ENCODE data around the gene RAMACL. TPM values are rescaled to one million over a fixed set of nuclear protein-coding genes. Genes with fewer than 3 reads are reported as not detected.

Gene RAMACL
- total and polyA plus RNA-seq, 2 donors (not counting 1 experiment from before 2014, with no cell fraction given) = 0.22 to 5.0 TPM

DNA sequence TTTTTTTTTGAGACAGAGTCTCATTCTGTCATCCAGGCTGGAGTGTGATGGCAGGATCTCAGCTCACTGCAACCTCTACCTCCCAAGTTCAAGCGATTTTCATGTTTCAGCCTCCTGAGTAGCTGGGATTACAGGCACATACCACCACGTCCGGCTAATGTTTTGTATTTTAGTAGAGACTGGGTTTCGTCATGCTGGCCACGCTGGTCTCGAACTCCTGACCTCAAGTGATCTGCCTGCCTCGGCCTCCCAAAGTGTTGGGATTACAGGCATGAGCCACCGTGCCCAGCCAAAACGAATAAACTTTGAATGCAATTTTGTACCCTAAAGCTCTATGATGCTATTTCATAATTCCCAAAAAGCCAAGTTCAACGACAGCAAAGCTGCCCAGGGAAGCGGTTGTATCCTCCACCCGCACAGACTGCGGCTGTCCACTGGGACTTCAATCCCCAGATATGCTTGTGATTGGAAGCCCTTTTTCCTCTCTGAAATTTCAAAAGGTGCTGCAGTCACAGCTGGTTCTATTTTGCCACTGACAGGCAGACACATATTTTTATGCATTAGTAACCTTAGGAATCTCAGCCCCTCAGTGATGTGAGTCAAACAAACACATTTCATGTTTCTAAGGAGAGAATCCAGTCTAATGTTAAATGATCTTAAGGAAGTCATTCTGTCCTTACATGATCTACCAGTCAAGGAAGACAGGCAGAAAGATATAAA is 8.7 kb upstream of the RAMACL start:
- peaks cover 39% of the 10 kb centered on the region for H3K79me2 ChIP-seq (ENCODE audit: control insufficient read depth, insufficient read depth, low read length)
- H3K9me3 ChIP-seq (ENCODE audit: control insufficient read depth, insufficient read depth, low read depth, low read length) = no peaks in the 10 kb centered on the region
- no peak overlapping the region for H3K9ac ChIP-seq (ENCODE audit: insufficient read depth, low read length)
- peaks cover 38% of the 10 kb centered on the region for H3K4me1 ChIP-seq (ENCODE audit: control insufficient read depth, extremely low read depth, insufficient read depth, low read length)
- H3K4me3 ChIP-seq (replicated peaks in 1 of 4; ENCODE audit: control extremely low read depth in 1 of 4, insufficient read depth in 1 of 4, low read depth in 3 of 4, low read length in 4 of 4) = no peak overlapping the region
- H2AFZ ChIP-seq (ENCODE audit: low read length) = no peak overlapping the region
- H3K4me2 ChIP-seq (ENCODE audit: extremely low read depth, insufficient read depth, low read length) = peak overlapping the region; percentile 56
- no peaks in the 10 kb centered on the region for H4K20me1 ChIP-seq (ENCODE audit: control insufficient read depth, extremely low read depth, insufficient read depth, low read length)
- peaks cover 2% of the 10 kb centered on the region for H3K36me3 ChIP-seq (ENCODE audit: control insufficient read depth, insufficient read depth, low read length)
- no peak for TF ChIP-seq EZH2 (IDR thresholded peaks at IDR 0.05; ENCODE audit: low read length, missing control alignments)
- TF ChIP-seq, protein P1, sequence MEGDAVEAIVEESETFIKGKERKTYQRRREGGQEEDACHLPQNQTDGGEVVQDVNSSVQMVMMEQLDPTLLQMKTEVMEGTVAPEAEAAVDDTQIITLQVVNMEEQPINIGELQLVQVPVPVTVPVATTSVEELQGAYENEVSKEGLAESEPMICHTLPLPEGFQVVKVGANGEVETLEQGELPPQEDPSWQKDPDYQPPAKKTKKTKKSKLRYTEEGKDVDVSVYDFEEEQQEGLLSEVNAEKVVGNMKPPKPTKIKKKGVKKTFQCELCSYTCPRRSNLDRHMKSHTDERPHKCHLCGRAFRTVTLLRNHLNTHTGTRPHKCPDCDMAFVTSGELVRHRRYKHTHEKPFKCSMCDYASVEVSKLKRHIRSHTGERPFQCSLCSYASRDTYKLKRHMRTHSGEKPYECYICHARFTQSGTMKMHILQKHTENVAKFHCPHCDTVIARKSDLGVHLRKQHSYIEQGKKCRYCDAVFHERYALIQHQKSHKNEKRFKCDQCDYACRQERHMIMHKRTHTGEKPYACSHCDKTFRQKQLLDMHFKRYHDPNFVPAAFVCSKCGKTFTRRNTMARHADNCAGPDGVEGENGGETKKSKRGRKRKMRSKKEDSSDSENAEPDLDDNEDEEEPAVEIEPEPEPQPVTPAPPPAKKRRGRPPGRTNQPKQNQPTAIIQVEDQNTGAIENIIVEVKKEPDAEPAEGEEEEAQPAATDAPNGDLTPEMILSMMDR (conservative IDR thresholded peaks at IDR 0.05 in 1 of 2, IDR thresholded peaks at IDR 0.05 in 1 of 2; ENCODE audit: low read depth in 1 of 2, low read length in 2 of 2) = no peak
- no peaks in the 10 kb centered on the region for H3K27me3 ChIP-seq (ENCODE audit: control insufficient read depth, insufficient read depth, low read length)
- DNase-seq (ENCODE audit: low read depth in 2 of 2) = peak; percentile 67 to 94
- peak overlapping the region; percentile 81 for H3K27ac ChIP-seq (ENCODE audit: insufficient read depth, low read length)

DNA sequence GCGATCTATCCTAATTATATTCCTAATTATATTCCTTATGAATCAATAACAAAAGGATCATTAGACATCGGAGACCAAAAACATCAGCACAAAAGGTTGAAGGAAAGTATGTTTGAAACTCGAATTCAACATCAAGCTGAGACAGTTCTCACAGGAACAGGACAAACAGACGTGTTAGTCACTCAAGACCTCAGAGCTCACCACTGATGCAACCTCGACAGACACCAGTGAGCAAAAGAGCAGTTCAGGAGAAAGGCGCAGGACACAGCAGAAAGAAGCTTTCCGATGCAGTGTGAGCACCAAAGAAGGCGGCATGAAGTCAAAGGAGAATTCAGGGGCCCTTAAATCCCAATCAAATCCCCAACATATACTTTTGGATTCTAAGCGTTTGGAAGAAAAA is 6.3 kb upstream of the RAMACL start:
- Histone ChIP-seq H3K4me3 (replicated peaks in 1 of 4; ENCODE audit: control extremely low read depth in 1 of 4, insufficient read depth in 1 of 4, low read depth in 3 of 4, low read length in 4 of 4) (no peak overlapping the region), H3K27me3 (ENCODE audit: control insufficient read depth, insufficient read depth, low read length) (no peaks in the 10 kb centered on the region), H2AFZ (ENCODE audit: low read length) (no peak overlapping the region), H3K4me1 (ENCODE audit: control insufficient read depth, extremely low read depth, insufficient read depth, low read length) (peaks cover 25% of the 10 kb centered on the region), H3K4me2 (ENCODE audit: extremely low read depth, insufficient read depth, low read length) (no peak overlapping the region), H3K9ac (ENCODE audit: insufficient read depth, low read length) (no peak overlapping the region), H3K79me2 (ENCODE audit: control insufficient read depth, insufficient read depth, low read length) (peaks cover 31% of the 10 kb centered on the region), H3K36me3 (ENCODE audit: control insufficient read depth, insufficient read depth, low read length) (peaks cover 2% of the 10 kb centered on the region), H4K20me1 (ENCODE audit: control insufficient read depth, extremely low read depth, insufficient read depth, low read length) (no peaks in the 10 kb centered on the region), H3K27ac (ENCODE audit: insufficient read depth, low read length) (no peak overlapping the region), H3K9me3 (ENCODE audit: control insufficient read depth, insufficient read depth, low read depth, low read length) (no peaks in the 10 kb centered on the region)
- DNase-seq (ENCODE audit: low read depth in 2 of 2) = peak; percentile 63 to 71
- no peak for TF ChIP-seq EZH2 (IDR thresholded peaks at IDR 0.05; ENCODE audit: low read length, missing control alignments)
- TF ChIP-seq, protein P1 (conservative IDR thresholded peaks at IDR 0.05 in 1 of 2, IDR thresholded peaks at IDR 0.05 in 1 of 2; ENCODE audit: low read depth in 1 of 2, low read length in 2 of 2) = no peak

DNA sequence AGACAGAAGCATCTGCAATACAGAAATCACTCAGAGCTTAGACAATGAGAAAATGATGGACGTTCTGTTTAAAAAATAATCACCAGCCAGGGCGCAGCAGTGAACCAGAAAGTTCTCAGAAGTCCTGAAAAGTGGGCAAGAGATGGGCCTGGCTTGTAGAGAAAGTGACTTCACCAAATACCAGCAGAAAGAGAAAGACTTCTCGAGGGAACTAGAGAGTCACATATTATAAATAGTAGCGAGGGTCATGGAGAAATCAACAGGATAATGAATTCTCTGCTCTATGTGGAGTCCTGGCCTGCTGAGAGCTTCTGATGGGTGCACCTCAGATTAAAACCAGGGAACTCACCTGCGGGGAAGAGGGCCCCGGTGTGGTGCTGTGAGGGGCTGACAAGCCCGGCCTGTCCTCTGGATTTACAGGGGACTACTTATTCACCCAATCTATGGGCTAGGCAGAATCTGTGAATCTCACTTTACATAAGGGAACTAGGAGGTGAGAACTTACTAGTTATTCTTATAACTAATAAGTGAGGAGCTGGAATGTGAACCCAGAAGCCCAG is 5.6 kb upstream of the RAMACL start:
- Histone ChIP-seq H3K4me3 (replicated peaks in 1 of 4; ENCODE audit: control extremely low read depth in 1 of 4, insufficient read depth in 1 of 4, low read depth in 3 of 4, low read length in 4 of 4) (no peak overlapping the region), H4K20me1 (ENCODE audit: control insufficient read depth, extremely low read depth, insufficient read depth, low read length) (no peaks in the 10 kb centered on the region), H2AFZ (ENCODE audit: low read length) (no peak overlapping the region), H3K4me1 (ENCODE audit: control insufficient read depth, extremely low read depth, insufficient read depth, low read length) (peaks cover 22% of the 10 kb centered on the region), H3K27me3 (ENCODE audit: control insufficient read depth, insufficient read depth, low read length) (no peaks in the 10 kb centered on the region), H3K79me2 (ENCODE audit: control insufficient read depth, insufficient read depth, low read length) (peaks cover 25% of the 10 kb centered on the region), H3K36me3 (ENCODE audit: control insufficient read depth, insufficient read depth, low read length) (peaks cover 2% of the 10 kb centered on the region), H3K4me2 (ENCODE audit: extremely low read depth, insufficient read depth, low read length) (no peak overlapping the region), H3K9me3 (ENCODE audit: control insufficient read depth, insufficient read depth, low read depth, low read length) (no peaks in the 10 kb centered on the region), H3K9ac (ENCODE audit: insufficient read depth, low read length) (no peak overlapping the region), H3K27ac (ENCODE audit: insufficient read depth, low read length) (no peak overlapping the region)
- TF ChIP-seq EZH2 (IDR thresholded peaks at IDR 0.05; ENCODE audit: low read length, missing control alignments) = no peak
- TF ChIP-seq, protein P1 (conservative IDR thresholded peaks at IDR 0.05 in 1 of 2, IDR thresholded peaks at IDR 0.05 in 1 of 2; ENCODE audit: low read depth in 1 of 2, low read length in 2 of 2) = no peak
- no peak for DNase-seq (ENCODE audit: low read depth in 2 of 2)

Data from fibroblast of lung (primary cell).